BE2C (cell line): ENCODE measurements around the gene GPR35.

Experiments used
- DNase-seq: peaks from one replicate; pipeline ENCODE4 v3.0.0-alpha.2; 2020
- H3K27me3 ChIP-seq: fragments of 250-450 bp; sonication (Bioruptor Pico); 2 replicates; pipeline ENCODE4 v1.5.1; 2020; ENCODE audit warnings: mild to moderate bottlenecking
- H3K36me3 ChIP-seq: fragments of 250-450 bp; sonication (Bioruptor Pico); 2 replicates; pipeline ENCODE4 v1.5.1; 2020; ENCODE audit warnings: mild to moderate bottlenecking
- H3K4me1 ChIP-seq: fragments of 250-450 bp; sonication (Bioruptor Pico); 2 replicates; pipeline ENCODE4 v1.5.1; 2020
- H3K4me3 ChIP-seq: 2 replicates; pipeline ENCODE4 v1.5.1; 2011; ENCODE audit warnings: low read depth, low read length
- H3K9me3 ChIP-seq: fragments of 250-450 bp; sonication (Bioruptor Pico); 2 replicates; pipeline ENCODE4 v1.5.1; 2020
- CTCF ChIP-seq: IDR thresholded peaks from 2 replicates; pipeline ENCODE4 v1.5.1; 2012; ENCODE audit warnings: mild to moderate bottlenecking, low read depth, low read length

The GPR35 gene

GRCh38 chr2:240594511-240595380, 30.5 kb upstream of the GPR35 start:
- no peak overlapping the region for H3K4me3 ChIP-seq
- H3K27me3 ChIP-seq = no peaks in the 10 kb centered on the region
- H3K9me3 ChIP-seq = no peaks in the 10 kb centered on the region
- no peaks in the 10 kb centered on the region for H3K4me1 ChIP-seq
- TF ChIP-seq CTCF = no peak
- H3K36me3 ChIP-seq = peaks cover 19% of the 10 kb centered on the region
- peak; percentile 10 for DNase-seq

GRCh38 chr2:240595381-240596079, 29.8 kb upstream of the GPR35 start:
- H3K4me1 ChIP-seq = no peaks in the 10 kb centered on the region
- no peak overlapping the region for H3K4me3 ChIP-seq
- H3K9me3 ChIP-seq = no peaks in the 10 kb centered on the region
- TF ChIP-seq CTCF = peak; percentile 58
- DNase-seq = peak; percentile 73
- no peaks in the 10 kb centered on the region for H3K27me3 ChIP-seq
- peaks cover 19% of the 10 kb centered on the region for H3K36me3 ChIP-seq

GRCh38 chr2:240596080-240596460, 29.2 kb upstream of the GPR35 start:
- Histone ChIP-seq H3K4me1 (no peaks in the 10 kb centered on the region), H3K4me3 (no peak overlapping the region), H3K9me3 (no peaks in the 10 kb centered on the region), H3K36me3 (peaks cover 19% of the 10 kb centered on the region), H3K27me3 (no peaks in the 10 kb centered on the region)
- peak; percentile 4 for DNase-seq
- TF ChIP-seq CTCF = no peak

GRCh38 chr2:240596491-240596931, 28.8 kb upstream of the GPR35 start:
- Histone ChIP-seq H3K4me1 (no peaks in the 10 kb centered on the region), H3K4me3 (no peak overlapping the region), H3K36me3 (peaks cover 19% of the 10 kb centered on the region), H3K27me3 (no peaks in the 10 kb centered on the region), H3K9me3 (no peaks in the 10 kb centered on the region)
- peak; percentile 8 for DNase-seq
- TF ChIP-seq CTCF = no peak

- H3K36me3 ChIP-seq = peaks cover 16% of the 10 kb centered on the region
Measured at GRCh38 chr2:240597054-240597418, 28.2 kb upstream of the GPR35 start.

More at GRCh38 chr2:240597054-240597418, 28.2 kb upstream of the GPR35 start:
- no peak for TF ChIP-seq CTCF
- Histone ChIP-seq H3K9me3 (no peaks in the 10 kb centered on the region), H3K4me3 (no peak overlapping the region), H3K27me3 (no peaks in the 10 kb centered on the region), H3K4me1 (no peaks in the 10 kb centered on the region)
- peak; percentile 4 for DNase-seq
